Psoas muscle (tissue), 8 donors: Measurements from ENCODE around the gene KCNJ9. TPM values are rescaled to one million over a fixed set of nuclear protein-coding genes. Genes with fewer than 3 reads are reported as not detected.

Experiments used
- ATAC-seq, 4 donors: fragments of 200-7000 bp; cut with Tn5 transposase; one replicate each; pipeline ENCODE4 v1.9.1; 2020; ENCODE audit warnings: moderate library complexity in 3 of 4, mild to moderate bottlenecking in 2 of 4
- DNase-seq, 2 donors: peaks; one replicate each; pipeline ENCODE4 v3.0.0-alpha.2; 2020
- H3K27ac ChIP-seq: fragments of 200-600 bp; one replicate; pipeline ENCODE4 v1.8.0; 2022
- H3K27me3 ChIP-seq, 3 donors: fragments of 200-600 bp in 1 of 3; one replicate each; pipeline versions ENCODE4 v1.6.1 to v1.8.0; 2013 to 2022; ENCODE audit warnings: low read length in 2 of 3, mild to moderate bottlenecking in 2 of 3, moderate library complexity in 1 of 3; ENCODE audit not compliant: insufficient read depth in 3 of 3
- H3K36me3 ChIP-seq, 2 donors: fragments of 200-600 bp in 1 of 2; one replicate each; pipeline versions ENCODE4 v1.6.1 to v1.8.0; 2013 to 2022; ENCODE audit warnings: low read depth in 1 of 2, mild to moderate bottlenecking in 1 of 2, moderate library complexity in 1 of 2; ENCODE audit not compliant: insufficient read depth in 1 of 2
- H3K4me1 ChIP-seq: fragments of 200-600 bp; one replicate; pipeline ENCODE4 v1.8.0; 2022
- H3K4me3 ChIP-seq: fragments of 200-600 bp; one replicate; pipeline ENCODE4 v1.8.0; 2022; ENCODE audit warnings: mild to moderate bottlenecking
- H3K9me3 ChIP-seq: fragments of 200-600 bp; one replicate; pipeline ENCODE4 v1.8.0; 2022
- WGBS, 3 donors: extraction: QIAGEN DNeasy Blood & Tissue Kit; methylation state at CpG; one replicate each; pipeline versions ENCODE4 v1.1.6 to v1.1.7; 2013; 5-methylcytosine and 5-hydroxymethylcytosine counted together
- intact Hi-C, 2 donors: fragments of 100-400 bp; cut with DNase I; formaldehyde crosslinking; loops; one replicate each; pipeline versions ENCODE4 v1.11.0 to v1.14.2; 2022
- polyA plus RNA-seq, 3 donors: library from polyadenylated mRNA; stranded (reverse); fragments of 200-250 nt; gene quantifications; one replicate each; pipeline ENCODE4 v1.2.3, GENCODE V29; 2013
- total RNA-seq, 4 donors: library from RNA; stranded (reverse); fragmentation: NEBNext Ultra II Directional in 2 of 4; extraction: Animal tissue kit (Norgen Biotek cat#: 25700) in 2 of 4; gene quantifications; one replicate each; pipeline versions ENCODE4 v1.2.1 to v1.2.4, GENCODE V29; 2021 to 2023
- TF ChIP-seq, protein P1 (sequence below): fragments of 200-600 bp; IDR thresholded peaks from one replicate; pipeline ENCODE4 v1.8.0; 2022; ENCODE audit warnings: antibody characterized with exemption
- donor health status: healthy with polysubstance abuse.
- donor health status: DM: no; HTN: no; CAD: no; lungs with moderate emphysema.
- donor health status: Bipolar disorder and iron deficiency.
- donor health status: healthy.
- donor health status: DM: yes; HTN: yes; CAD: no.
- donor health status: DM: no; HTN: no; CAD: no.
- donor health status: DM: no; HTN: no; CAD: no.
- donor health status: DM: yes; HTN: yes; CAD: no.

The KCNJ9 gene
- total and polyA plus RNA-seq, 7 donors: 0.01 to 0.04 TPM; not detected in 5

DNA sequence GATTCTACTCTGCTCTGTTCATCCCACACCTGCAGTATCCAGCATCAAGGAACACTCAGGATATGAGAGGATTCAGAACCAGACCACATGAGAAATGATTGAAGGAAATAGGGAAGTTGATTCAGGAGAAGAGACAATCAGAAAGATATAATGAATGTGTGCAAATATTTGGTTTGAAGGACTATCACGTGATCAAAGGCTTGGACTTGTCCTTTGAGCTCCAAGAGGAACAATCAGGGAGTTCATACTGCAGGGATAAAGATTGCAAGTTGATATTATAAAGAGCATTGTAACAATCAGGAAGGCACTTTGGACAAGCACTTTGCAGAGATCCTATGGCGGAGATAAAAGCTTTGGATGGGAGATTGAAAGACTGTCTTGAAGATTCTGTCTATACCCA, 35.7 kb upstream of the KCNJ9 start:
- TF ChIP-seq, protein P1, sequence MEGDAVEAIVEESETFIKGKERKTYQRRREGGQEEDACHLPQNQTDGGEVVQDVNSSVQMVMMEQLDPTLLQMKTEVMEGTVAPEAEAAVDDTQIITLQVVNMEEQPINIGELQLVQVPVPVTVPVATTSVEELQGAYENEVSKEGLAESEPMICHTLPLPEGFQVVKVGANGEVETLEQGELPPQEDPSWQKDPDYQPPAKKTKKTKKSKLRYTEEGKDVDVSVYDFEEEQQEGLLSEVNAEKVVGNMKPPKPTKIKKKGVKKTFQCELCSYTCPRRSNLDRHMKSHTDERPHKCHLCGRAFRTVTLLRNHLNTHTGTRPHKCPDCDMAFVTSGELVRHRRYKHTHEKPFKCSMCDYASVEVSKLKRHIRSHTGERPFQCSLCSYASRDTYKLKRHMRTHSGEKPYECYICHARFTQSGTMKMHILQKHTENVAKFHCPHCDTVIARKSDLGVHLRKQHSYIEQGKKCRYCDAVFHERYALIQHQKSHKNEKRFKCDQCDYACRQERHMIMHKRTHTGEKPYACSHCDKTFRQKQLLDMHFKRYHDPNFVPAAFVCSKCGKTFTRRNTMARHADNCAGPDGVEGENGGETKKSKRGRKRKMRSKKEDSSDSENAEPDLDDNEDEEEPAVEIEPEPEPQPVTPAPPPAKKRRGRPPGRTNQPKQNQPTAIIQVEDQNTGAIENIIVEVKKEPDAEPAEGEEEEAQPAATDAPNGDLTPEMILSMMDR: no peak
- intact Hi-C loops: loop anchor here in 1 of 2 donors (5.0 kb wide), 1 partner anchor 37 kb away; the partner anchor contains the start of gene KCNJ9
- no peak for ATAC-seq
- no peak overlapping the region for H3K4me3 ChIP-seq
- no peaks in the 10 kb centered on the region for H3K36me3 ChIP-seq
- no peak for DNase-seq
- H3K27ac ChIP-seq: no peak overlapping the region
- H3K27me3 ChIP-seq: no peaks in the 10 kb centered on the region
- no peaks in the 10 kb centered on the region for H3K9me3 ChIP-seq
- WGBS, 3 donors: 74 to 87% (median 79%) methylated on average over 2 of the region's 2 CpGs
- H3K4me1 ChIP-seq: no peaks in the 10 kb centered on the region

DNA sequence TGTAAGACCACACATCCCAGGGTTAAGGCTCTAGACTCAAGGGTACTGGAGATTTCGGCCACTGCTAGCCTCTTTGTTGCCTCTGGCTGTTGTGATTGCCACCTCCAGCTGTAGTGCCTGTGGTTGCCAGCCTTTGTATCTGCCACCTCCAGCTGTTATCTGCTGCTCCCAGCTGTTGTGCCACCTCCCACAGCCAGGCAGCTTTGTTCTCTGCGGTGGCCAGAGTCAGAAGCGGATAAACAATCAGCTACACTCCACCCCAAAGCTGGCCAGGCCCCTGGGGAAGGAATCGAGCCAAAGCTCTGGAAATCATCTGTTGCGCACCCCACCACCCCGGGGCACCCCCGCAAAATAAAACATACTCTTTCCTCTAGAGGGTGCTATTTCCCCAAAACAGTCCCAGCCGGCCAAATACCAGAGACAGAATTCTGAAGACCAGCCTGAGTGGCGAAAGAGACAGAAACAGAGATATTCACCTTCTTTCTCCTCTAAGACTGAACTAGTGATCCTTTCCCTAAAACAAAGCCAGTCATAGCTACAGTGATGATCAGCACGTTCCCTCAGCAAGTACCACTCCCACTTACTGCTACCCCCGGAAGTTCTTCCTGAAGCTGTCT, 34.7 kb upstream of the KCNJ9 start:
- intact Hi-C loops: loop anchor here in 1 of 2 donors (5.0 kb wide), 1 partner anchor 36 kb away; the partner anchor contains the start of gene KCNJ9
- WGBS, 3 donors: 7 to 11% (median 9%) methylated on average over 11 of the region's 11 CpGs

DNA sequence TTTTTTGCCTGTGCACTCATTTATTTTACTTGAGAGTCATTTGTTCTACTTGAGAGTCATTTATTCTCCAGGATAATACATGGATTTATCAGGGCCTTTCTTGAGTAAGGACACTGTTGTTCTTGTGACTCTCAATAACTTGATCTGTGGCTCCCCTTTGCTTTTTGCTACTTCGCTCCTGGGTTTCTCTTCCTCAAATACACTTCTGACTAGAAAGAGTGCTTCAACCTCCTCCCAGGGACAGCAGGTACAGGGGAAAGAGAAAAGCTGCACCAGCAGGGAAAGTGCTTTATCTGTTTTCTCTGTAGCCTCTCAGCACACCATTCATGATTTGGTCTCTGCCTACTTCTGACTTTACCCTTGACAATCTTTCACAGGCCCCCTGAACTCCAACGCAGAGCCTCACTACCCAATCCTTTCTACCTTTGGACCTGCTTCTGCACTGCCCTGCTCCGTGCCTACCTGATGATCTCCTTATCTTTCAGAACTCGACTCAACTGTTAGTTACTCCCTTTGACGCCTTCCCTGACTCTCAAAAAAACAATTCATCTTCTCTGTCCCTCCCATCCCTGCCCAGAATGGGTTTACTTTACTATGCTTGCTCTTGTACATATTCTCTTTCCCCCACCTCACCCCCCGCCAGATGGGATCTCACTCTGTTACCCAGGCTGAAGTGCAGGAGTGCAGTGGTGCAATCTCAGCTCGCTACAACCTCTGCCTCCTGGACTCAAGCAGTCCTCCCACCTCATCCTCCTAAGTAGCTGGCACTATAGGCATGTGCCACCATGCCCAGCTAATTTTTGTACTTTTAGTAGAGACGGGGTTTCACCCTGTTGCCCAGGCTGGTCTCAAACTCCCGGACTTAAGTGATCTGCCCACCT, 34.0 kb upstream of the KCNJ9 start:
- Histone ChIP-seq H3K4me3 (no peak overlapping the region), H3K27me3 (peaks cover 0 to 1% (median 0%) of the 10 kb centered on the region in 3 donors), H3K4me1 (no peaks in the 10 kb centered on the region), H3K36me3 (no peaks in the 10 kb centered on the region), H3K9me3 (no peaks in the 10 kb centered on the region), H3K27ac (no peak overlapping the region)
- TF ChIP-seq, protein P1: no peak
- DNase-seq: no peak
- intact Hi-C loops: loop anchor here in 1 of 2 donors (5.0 kb wide), 1 partner anchor 35 kb away; the partner anchor contains the start of gene KCNJ9
- 78 to 83% (median 80%) methylated on average over 9 of the region's 9 CpGs for WGBS, 3 donors
- ATAC-seq: no peak

More for the DNA sequence above, 34.7 kb upstream of the KCNJ9 start:
- H3K9me3 ChIP-seq: no peaks in the 10 kb centered on the region
- no peaks in the 10 kb centered on the region for H3K4me1 ChIP-seq
- peak; percentile 62 to 86 (median 76) for ATAC-seq
- no peaks in the 10 kb centered on the region for H3K36me3 ChIP-seq
- H3K27ac ChIP-seq: no peak overlapping the region
- peak; percentile 57 to 72 for DNase-seq
- TF ChIP-seq, protein P1: peak; percentile 50
- H3K27me3 ChIP-seq: no peaks in the 10 kb centered on the region
- no peak overlapping the region for H3K4me3 ChIP-seq

DNA sequence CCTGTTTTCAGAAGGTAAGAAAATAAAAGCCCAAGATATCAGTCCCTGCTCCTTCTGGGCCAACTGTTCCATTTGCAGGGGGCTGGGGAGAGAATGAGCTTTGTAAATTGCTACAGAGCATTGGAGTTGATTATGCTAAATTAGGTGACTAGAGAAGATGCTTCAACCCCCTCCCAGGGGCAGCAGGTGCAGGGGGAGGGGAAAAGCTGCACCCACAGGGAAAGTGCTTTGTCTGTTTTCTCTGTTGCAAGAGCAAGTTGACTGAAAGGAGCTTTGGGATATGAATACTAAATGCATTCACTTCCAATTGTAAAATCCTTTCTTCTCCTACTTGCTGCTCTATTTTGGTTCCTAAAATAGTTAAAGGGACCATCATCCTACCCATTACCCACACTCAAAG, 33.0 kb upstream of the KCNJ9 start:
- ATAC-seq (no peak), DNase-seq (no peak)
- Histone ChIP-seq H3K4me3 (no peak overlapping the region), H3K27me3 (peaks cover 0 to 6% (median 0%) of the 10 kb centered on the region in 3 donors), H3K9me3 (no peaks in the 10 kb centered on the region), H3K27ac (no peak overlapping the region), H3K4me1 (no peaks in the 10 kb centered on the region), H3K36me3 (no peaks in the 10 kb centered on the region)
- TF ChIP-seq, protein P1: no peak
- intact Hi-C loops: loop anchor here in 1 of 2 donors (5.0 kb wide), 1 partner anchor 34 kb away; the partner anchor contains the start of gene KCNJ9
